Activated naive CD8-positive, alpha-beta T cell (primary cell): ENCODE measurements around the gene IL12A.

ENCODE experiments used
- H3K27ac Mint-ChIP-seq: one replicate; pipeline ENCODE4 v1.8.0; 2021; ENCODE audit warnings: mixed read lengths
- H3K27me3 Mint-ChIP-seq: one replicate; pipeline ENCODE4 v1.8.0; 2021; ENCODE audit warnings: mixed read lengths
- H3K36me3 Mint-ChIP-seq: one replicate; pipeline ENCODE4 v1.8.0; 2021; ENCODE audit warnings: mixed read lengths
- H3K4me1 Mint-ChIP-seq: one replicate; pipeline ENCODE4 v1.8.0; 2021; ENCODE audit warnings: low read depth, mixed read lengths
- H3K4me3 Mint-ChIP-seq: one replicate; pipeline ENCODE4 v1.8.0; 2021; ENCODE audit warnings: mild to moderate bottlenecking, mixed read lengths
- H3K9me3 Mint-ChIP-seq: one replicate; pipeline ENCODE4 v1.8.0; 2021; ENCODE audit warnings: low read depth, mixed read lengths

IL12A gene

GRCh38 chr3:160038862-160039562 is 50.4 kb downstream of the IL12A start:
- no peaks in the 10 kb centered on the region for H3K9me3 Mint-ChIP-seq
- peaks cover 19% of the 10 kb centered on the region for H3K27me3 Mint-ChIP-seq
- H3K27ac Mint-ChIP-seq = no peak overlapping the region
- H3K4me1 Mint-ChIP-seq = no peaks in the 10 kb centered on the region
- H3K4me3 Mint-ChIP-seq = no peak overlapping the region
- H3K36me3 Mint-ChIP-seq = peaks cover 5% of the 10 kb centered on the region

DNA sequence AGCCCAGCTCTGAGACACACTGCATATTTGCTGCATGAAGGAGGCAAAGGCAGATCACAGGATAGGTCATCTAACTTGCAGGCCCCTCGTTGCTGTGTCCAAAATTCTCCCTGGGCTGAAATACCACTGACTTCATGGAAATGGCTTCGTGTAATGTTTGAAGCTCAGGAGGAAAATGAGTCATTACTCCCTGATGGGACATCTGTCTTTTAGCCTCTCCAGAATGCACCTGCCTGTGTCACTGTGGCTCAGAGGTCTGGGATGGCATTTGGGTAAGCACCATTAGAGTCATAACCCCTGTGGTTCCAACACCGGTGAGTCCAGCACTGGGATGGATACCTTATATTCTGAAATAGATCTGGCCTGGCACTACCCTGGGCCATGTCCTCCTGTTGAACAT is 51.5 kb downstream of the IL12A start:
- peaks cover 19% of the 10 kb centered on the region for H3K27me3 Mint-ChIP-seq
- H3K27ac Mint-ChIP-seq = no peak overlapping the region
- H3K9me3 Mint-ChIP-seq = no peaks in the 10 kb centered on the region
- H3K4me3 Mint-ChIP-seq = no peak overlapping the region
- H3K4me1 Mint-ChIP-seq = no peaks in the 10 kb centered on the region
- H3K36me3 Mint-ChIP-seq = peaks cover 5% of the 10 kb centered on the region

- Mint-ChIP-seq H3K27me3 (peaks cover 19% of the 10 kb centered on the region), H3K4me3 (no peak overlapping the region), H3K27ac (no peak overlapping the region), H3K9me3 (no peaks in the 10 kb centered on the region), H3K36me3 (peaks cover 5% of the 10 kb centered on the region), H3K4me1 (no peaks in the 10 kb centered on the region)
Measured at GRCh38 chr3:160041465-160041864, 52.8 kb downstream of the IL12A start.

DNA sequence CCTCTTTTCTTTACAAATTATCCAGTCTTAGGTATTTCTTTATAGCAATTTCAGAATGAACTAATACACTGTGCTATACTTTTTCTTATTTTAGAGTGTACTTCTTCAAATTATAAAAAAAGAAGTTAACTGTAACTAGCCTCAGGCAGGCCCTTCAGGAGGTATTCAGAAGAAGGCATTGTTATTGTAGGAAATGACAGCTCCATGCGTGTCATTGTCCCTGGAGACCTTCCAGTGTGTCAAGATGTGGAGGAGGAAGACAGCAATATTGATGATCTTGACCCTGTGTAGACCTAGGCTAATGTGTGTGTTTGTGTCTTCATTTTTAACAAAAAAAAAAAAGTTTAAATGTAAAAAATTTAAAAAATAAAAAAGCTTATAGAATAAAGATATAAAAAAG is 55.5 kb downstream of the IL12A start:
- H3K27ac Mint-ChIP-seq = no peak overlapping the region
- H3K9me3 Mint-ChIP-seq = no peaks in the 10 kb centered on the region
- no peak overlapping the region for H3K4me3 Mint-ChIP-seq
- H3K4me1 Mint-ChIP-seq = no peaks in the 10 kb centered on the region
- peaks cover 13% of the 10 kb centered on the region for H3K27me3 Mint-ChIP-seq
- peaks cover 5% of the 10 kb centered on the region for H3K36me3 Mint-ChIP-seq
